Right lobe of liver (tissue), 6 donors: ENCODE results near the gene KCNG1. TPM values are rescaled to one million over a fixed set of nuclear protein-coding genes. Genes with fewer than 3 reads are reported as not detected.

Source experiments
- ATAC-seq, 4 donors: fragments of 200-7000 bp; cut with Tn5 transposase; one replicate each; pipeline ENCODE4 v1.9.1; 2020; ENCODE audit warnings: mild to moderate bottlenecking in 4 of 4, moderate library complexity in 4 of 4
- DNase-seq, 3 donors: peaks; one replicate each; pipeline ENCODE4 v3.0.0-alpha.2; 2020
- H3K27ac ChIP-seq, 3 donors: fragments of 200-600 bp; one replicate each; pipeline ENCODE4 v1.8.0; 2022
- H3K27me3 ChIP-seq, 2 donors: fragments of 200-600 bp; one replicate each; pipeline ENCODE4 v1.8.0; 2022
- H3K36me3 ChIP-seq, 4 donors: fragments of 200-600 bp; sonication (generic) in 1 of 4; one replicate each; pipeline versions ENCODE4 v1.5.1 to v1.8.0; 2017 to 2022; ENCODE audit warnings: control low read depth in 1 of 4
- H3K4me1 ChIP-seq, 4 donors: fragments of 200-600 bp; sonication (generic) in 1 of 4; one replicate each; pipeline versions ENCODE4 v1.5.1 to v1.8.0; 2017 to 2022; ENCODE audit warnings: control low read depth in 1 of 4
- H3K4me3 ChIP-seq, 3 donors: fragments of 200-600 bp; one replicate each; pipeline ENCODE4 v1.8.0; 2022
- H3K9me3 ChIP-seq, 4 donors: fragments of 200-600 bp; sonication (generic) in 1 of 4; one replicate each; pipeline versions ENCODE4 v1.5.1 to v1.8.0; 2017 to 2022; ENCODE audit warnings: control low read depth in 1 of 4
- CTCF ChIP-seq, 4 donors: fragments of 200-600 bp in 3 of 4; fragments of 450-650 bp in 1 of 4; IDR thresholded peaks; one replicate each; pipeline versions ENCODE4 v1.5.1 to v1.8.0; 2016 to 2022; ENCODE audit warnings: antibody characterized with exemption in 4 of 4, mild to moderate bottlenecking in 2 of 4
- POLR2A ChIP-seq: fragments of 450-650 bp; IDR thresholded peaks from one replicate; pipeline ENCODE4 v1.6.1; 2017; ENCODE audit warnings: antibody characterized with exemption, mild to moderate bottlenecking
- WGBS: methylation state at CpG from one replicate; pipeline ENCODE4 v1.1.6; 2018; ENCODE audit warnings: low coverage, low lambda C conversion rate; ENCODE audit not compliant: insufficient coverage; ENCODE audit errors: missing lambda C conversion rate; 5-methylcytosine and 5-hydroxymethylcytosine counted together
- intact Hi-C, 2 donors: fragments of 100-400 bp; cut with DNase I; formaldehyde crosslinking; loops; one replicate each; pipeline versions ENCODE4 v1.11.2 to v1.14.1; 2022
- total RNA-seq, 6 experiments: library from RNA; depleted of rRNA in 2 of 6; stranded (reverse); fragments of >200 nt in 2 of 6; fragmentation: NEBNext Ultra II Directional in 3 of 6; extraction: Animal tissue kit (Norgen Biotek cat#: 25700) in 3 of 6; gene quantifications; one replicate each; pipeline versions ENCODE4 v1.1.0 to v1.2.4, GENCODE V29; 2016 to 2023
- donor health status: DM: no; HTN: yes; CAD: no.
- donor health status: DM: no; HTN: no; CAD: no.
- donor health status: DM: no; HTN: no; CAD: no.
- donor health status: DM: no; HTN: yes; CAD: no.
- donor health status: DM: no; HTN: yes; CAD: no.

The KCNG1 gene
- total RNA-seq, 6 experiments from 2014 or later: 0.18 to 0.51 (median 0.22) TPM; not detected in 1

GRCh38 chr20:51034476-51034875 is 11.6 kb upstream of the KCNG1 start:
- Histone ChIP-seq H3K36me3 (no peaks in the 10 kb centered on the region), H3K4me1 (no peaks in the 10 kb centered on the region), H3K9me3 (no peaks in the 10 kb centered on the region), H3K27me3 (no peaks in the 10 kb centered on the region), H3K27ac (no peak overlapping the region), H3K4me3 (no peak overlapping the region)
- DNase-seq (no peak), ATAC-seq (no peak)
- 55% methylated on average over 2 of the region's 2 CpGs for WGBS
- intact Hi-C loops: no loop called here
- TF ChIP-seq POLR2A (no peak), CTCF (IDR thresholded peaks at IDR 0.05) (no peak)

- TF ChIP-seq CTCF (IDR thresholded peaks at IDR 0.05) (no peak), POLR2A (no peak)
- H3K9me3 ChIP-seq: no peaks in the 10 kb centered on the region
- DNase-seq: no peak
- H3K27me3 ChIP-seq: no peaks in the 10 kb centered on the region
- H3K4me1 ChIP-seq: no peaks in the 10 kb centered on the region
- H3K27ac ChIP-seq: no peak overlapping the region
- intact Hi-C loops: no loop called here
- no peak overlapping the region for H3K4me3 ChIP-seq
- 39% methylated on average over 16 of the region's 17 CpGs for WGBS
- ATAC-seq: no peak
- H3K36me3 ChIP-seq: no peaks in the 10 kb centered on the region
Observed at GRCh38 chr20:51029963-51030920, 7.3 kb upstream of the KCNG1 start.

- H3K4me3 ChIP-seq: no peak overlapping the region
Observed at GRCh38 chr20:51029556-51029955, 6.6 kb upstream of the KCNG1 start.

GRCh38 chr20:51028616-51029212 is 5.8 kb upstream of the KCNG1 start:
- Histone ChIP-seq H3K27ac (no peak overlapping the region), H3K36me3 (no peaks in the 10 kb centered on the region), H3K27me3 (peaks cover 0 to 2% of the 10 kb centered on the region in 2 donors), H3K4me3 (no peak overlapping the region), H3K4me1 (no peaks in the 10 kb centered on the region), H3K9me3 (no peaks in the 10 kb centered on the region)
- TF ChIP-seq CTCF (IDR thresholded peaks at IDR 0.05) (no peak), POLR2A (no peak)
- DNase-seq (no peak), ATAC-seq (no peak)
- intact Hi-C loops: no loop called here
- WGBS: 13% methylated on average over 10 of the region's 10 CpGs

More at GRCh38 chr20:51029556-51029955, 6.6 kb upstream of the KCNG1 start:
- intact Hi-C loops: no loop called here
- ATAC-seq (no peak), DNase-seq (no peak)
- WGBS: 50% methylated on average over 1 of the region's 1 CpG
- Histone ChIP-seq H3K27ac (no peak overlapping the region), H3K9me3 (no peaks in the 10 kb centered on the region), H3K4me1 (no peaks in the 10 kb centered on the region), H3K27me3 (no peaks in the 10 kb centered on the region), H3K36me3 (no peaks in the 10 kb centered on the region)
- no peak for TF ChIP-seq CTCF (IDR thresholded peaks at IDR 0.05)
- TF ChIP-seq POLR2A: no peak
